H9 (cell line): Measurements from ENCODE around the gene NRXN3. TPM values are rescaled to one million over a fixed set of nuclear protein-coding genes. Genes with fewer than 3 reads are reported as not detected.

ENCODE experiments used
- DNase-seq: peaks from one replicate; pipeline ENCODE4 v3.0.0-alpha.2; 2017
- H2AFZ ChIP-seq: one replicate; pipeline ENCODE4 v1.6.1; 2013; ENCODE audit warnings: mild to moderate bottlenecking, low read length, control low read depth, moderate library complexity
- H2AK5ac ChIP-seq: 2 replicates; pipeline ENCODE4 v1.6.1; 2013; ENCODE audit warnings: low read length, control low read depth, mixed read lengths; ENCODE audit not compliant: insufficient read length
- H2BK120ac ChIP-seq: one replicate; pipeline ENCODE4 v1.6.1; 2013; ENCODE audit warnings: low read depth, mild to moderate bottlenecking, low read length, control low read depth, inconsistent platforms; ENCODE audit not compliant: poor library complexity, severe bottlenecking
- H2BK12ac ChIP-seq: 2 replicates; pipeline ENCODE4 v1.6.1; 2013; ENCODE audit warnings: low read length, control low read depth, mixed read lengths, low read depth; ENCODE audit not compliant: insufficient read length
- H2BK15ac ChIP-seq: 2 replicates; pipeline ENCODE4 v1.6.1; 2013; ENCODE audit warnings: low read depth, low read length, control low read depth
- H2BK20ac ChIP-seq: one replicate; pipeline ENCODE4 v1.6.1; 2013; ENCODE audit warnings: low read depth, mild to moderate bottlenecking, low read length, control low read depth, inconsistent platforms; ENCODE audit not compliant: poor library complexity, severe bottlenecking
- H2BK5ac ChIP-seq: 2 replicates; pipeline ENCODE4 v1.6.1; 2013; ENCODE audit warnings: low read length, control low read depth, mixed read lengths; ENCODE audit not compliant: insufficient read length
- H3K14ac ChIP-seq: 2 replicates; pipeline ENCODE4 v1.6.1; 2013; ENCODE audit warnings: low read length, control low read depth; ENCODE audit not compliant: insufficient read depth
- H3K18ac ChIP-seq: 2 replicates; pipeline ENCODE4 v1.6.1; 2013; ENCODE audit warnings: low read depth, mild to moderate bottlenecking, mixed read lengths, low read length, control low read depth; ENCODE audit not compliant: insufficient read length
- H3K23ac ChIP-seq: 2 replicates; pipeline ENCODE4 v1.6.1; 2013; ENCODE audit warnings: low read length, control low read depth, mixed read lengths, low read depth; ENCODE audit not compliant: insufficient read length
- H3K23me2 ChIP-seq: 2 replicates; pipeline ENCODE4 v1.6.1; 2013; ENCODE audit warnings: low read depth, mild to moderate bottlenecking, mixed read lengths, low read length, control low read depth; ENCODE audit not compliant: insufficient read length, poor library complexity, severe bottlenecking
- H3K27ac ChIP-seq: 2 replicates; pipeline ENCODE4 v1.5.1; 2013; ENCODE audit warnings: low read length, control low read depth, mixed read lengths, low read depth; ENCODE audit not compliant: insufficient read length
- H3K27me3 ChIP-seq: 2 replicates; pipeline ENCODE4 v1.6.1; 2013; ENCODE audit warnings: low read length, control low read depth, inconsistent platforms; ENCODE audit not compliant: insufficient read depth
- H3K4ac ChIP-seq: 2 replicates; pipeline ENCODE4 v1.6.1; 2013; ENCODE audit warnings: low read depth, mild to moderate bottlenecking, control low read depth, inconsistent platforms, low read length, moderate library complexity
- H3K4me1 ChIP-seq: 2 replicates; pipeline ENCODE4 v1.6.1; 2013; ENCODE audit warnings: low read length, control low read depth, inconsistent platforms; ENCODE audit not compliant: insufficient read depth
- H3K4me2 ChIP-seq: 2 replicates; pipeline ENCODE4 v1.6.1; 2013; ENCODE audit warnings: low read length, control low read depth, mixed read lengths; ENCODE audit not compliant: insufficient read length, insufficient read depth
- H3K56ac ChIP-seq: 2 replicates; pipeline ENCODE4 v1.6.1; 2013; ENCODE audit warnings: low read depth, mild to moderate bottlenecking, mixed read lengths, low read length, control low read depth; ENCODE audit not compliant: insufficient read length
- H3K79me1 ChIP-seq: 2 replicates; pipeline ENCODE4 v1.6.1; 2013; ENCODE audit warnings: low read depth, mild to moderate bottlenecking, moderate library complexity, low read length, control low read depth, inconsistent platforms; ENCODE audit not compliant: insufficient read depth, poor library complexity, severe bottlenecking
- H3K79me2 ChIP-seq: 2 replicates; pipeline ENCODE4 v1.6.1; 2013; ENCODE audit warnings: low read length, control low read depth, inconsistent platforms; ENCODE audit not compliant: insufficient read depth
- H3K9ac ChIP-seq: 2 replicates; pipeline ENCODE4 v1.6.1; 2013; ENCODE audit warnings: low read length, control low read depth, mixed read lengths; ENCODE audit not compliant: insufficient read length; ENCODE audit errors: extremely low read depth
- H3K9me3 ChIP-seq: one replicate; pipeline ENCODE4 v1.6.1; 2013; ENCODE audit warnings: low read depth, low read length, inconsistent platforms; ENCODE audit not compliant: control insufficient read depth
- H3T11ph ChIP-seq: one replicate; pipeline ENCODE4 v1.6.1; 2013; ENCODE audit warnings: mild to moderate bottlenecking, low read length, control low read depth, inconsistent platforms
- H4K20me1 ChIP-seq: one replicate; pipeline ENCODE4 v1.6.1; 2013; ENCODE audit not compliant: control insufficient read depth, insufficient read length, insufficient read depth
- H4K5ac ChIP-seq: 2 replicates; pipeline ENCODE4 v1.6.1; 2013; ENCODE audit warnings: low read depth, mild to moderate bottlenecking, mixed read lengths, low read length, control low read depth; ENCODE audit not compliant: insufficient read length
- H4K8ac ChIP-seq: replicated peaks from 2 replicates; pipeline ENCODE4 v1.6.1; 2013; ENCODE audit warnings: low read length, control low read depth, mixed read lengths, low read depth; ENCODE audit not compliant: insufficient read length
- H4K91ac ChIP-seq: 2 replicates; pipeline ENCODE4 v1.6.1; 2013; ENCODE audit warnings: low read depth, mild to moderate bottlenecking, moderate library complexity, mixed read lengths, low read length, control low read depth; ENCODE audit not compliant: insufficient read length
- H3K27ac Mint-ChIP-seq, 3 experiments: 2 replicates in 2 of 3; 3 replicates in 1 of 3; pipeline ENCODE4 v1.8.0; 2020 to 2021; ENCODE audit warnings: mixed read lengths in 3 of 3, mild to moderate bottlenecking in 1 of 3, moderate library complexity in 1 of 3
- H3K27me3 Mint-ChIP-seq: 2 replicates; pipeline ENCODE4 v1.8.0; 2021; ENCODE audit warnings: low read depth, mild to moderate bottlenecking, moderate library complexity, mixed read lengths
- H3K36me3 Mint-ChIP-seq, 3 experiments: 2 replicates in 2 of 3; 3 replicates in 1 of 3; pipeline ENCODE4 v1.8.0; 2020 to 2021; ENCODE audit warnings: low read depth in 3 of 3, mixed read lengths in 3 of 3; ENCODE audit not compliant: insufficient read depth in 1 of 3
- H3K4me1 Mint-ChIP-seq, 2 experiments: 2 replicates each; pipeline ENCODE4 v1.8.0; 2020; ENCODE audit warnings: mixed read lengths in 2 of 2
- H3K4me3 Mint-ChIP-seq, 2 experiments: 2 replicates in 1 of 2; 3 replicates in 1 of 2; pipeline ENCODE4 v1.8.0; 2020 to 2021; ENCODE audit warnings: mild to moderate bottlenecking in 2 of 2, mixed read lengths in 2 of 2, moderate library complexity in 1 of 2
- H3K9me3 Mint-ChIP-seq, 2 experiments: 2 replicates in 1 of 2; 3 replicates in 1 of 2; pipeline ENCODE4 v1.8.0; 2020; ENCODE audit warnings: mild to moderate bottlenecking in 2 of 2, mixed read lengths in 2 of 2, moderate library complexity in 1 of 2
- WGBS: extraction: QIAGEN DNeasy Blood & Tissue Kit; methylation state at CpG from one replicate; pipeline ENCODE4 v1.1.7; 2013; ENCODE audit warnings: missing lambda C conversion rate, low lambda C conversion rate, mixed read lengths; ENCODE audit not compliant: insufficient read length; ENCODE audit errors: extremely low coverage; 5-methylcytosine and 5-hydroxymethylcytosine counted together
- total RNA-seq: library from RNA; stranded (reverse); gene quantifications from 2 replicates; pipeline ENCODE4 v1.2.1, GENCODE V29; 2021
- TF ChIP-seq, protein P1 (sequence below): fragments of 200-600 bp; sonication (generic); conservative IDR thresholded peaks from 3 replicates; pipeline ENCODE4 v1.8.0; 2021; ENCODE audit warnings: antibody characterized with exemption, mild to moderate bottlenecking

The NRXN3 gene
- total RNA-seq, 1 experiment from 2014 or later, result 1.8 TPM

DNA sequence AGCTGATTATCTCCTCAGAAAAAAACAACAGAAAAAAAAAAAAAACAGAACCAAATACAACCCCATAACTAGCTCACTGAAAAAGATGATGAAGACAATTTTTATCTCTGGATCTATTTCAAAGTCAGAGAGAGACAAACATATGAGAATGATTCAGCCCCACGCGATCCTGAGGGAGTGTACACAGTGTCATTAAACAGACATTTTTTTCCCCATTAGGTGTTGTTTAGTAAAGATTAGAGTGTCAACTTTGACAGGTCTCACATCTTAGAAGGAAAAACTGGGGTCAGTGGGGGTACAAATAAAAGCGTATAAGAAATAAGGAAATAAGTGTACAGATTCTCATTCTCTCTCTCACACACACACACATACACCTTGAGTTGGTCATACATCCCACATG is 635.4 kb downstream of the NRXN3 start:
- no peaks in the 10 kb centered on the region for H3K27me3 ChIP-seq
- H3K18ac ChIP-seq, result no peak overlapping the region
- H4K8ac ChIP-seq, result no peak overlapping the region
- H3K9ac ChIP-seq, result no peak overlapping the region
- no peak for DNase-seq
- H3K36me3 Mint-ChIP-seq, result no peaks in the 10 kb centered on the region
- no peak overlapping the region for H3K14ac ChIP-seq
- H3K27me3 Mint-ChIP-seq, result peaks cover 2% of the 10 kb centered on the region; the same call in 1 of the 2 replicates
- H3K4ac ChIP-seq, result no peak overlapping the region
- no peak overlapping the region for H4K91ac ChIP-seq
- no CpG with 5 or more reads among the region's 3 CpGs for WGBS
- no peaks in the 10 kb centered on the region for H3K9me3 ChIP-seq
- no peak overlapping the region for H2BK15ac ChIP-seq
- peaks cover 3 to 4% of the 10 kb centered on the region in 2 experiments; a peak in 3 of 4 replicates for H3K4me1 Mint-ChIP-seq
- H3K79me1 ChIP-seq, result no peaks in the 10 kb centered on the region
- H3T11ph ChIP-seq, result no peak overlapping the region
- TF ChIP-seq, protein P1, sequence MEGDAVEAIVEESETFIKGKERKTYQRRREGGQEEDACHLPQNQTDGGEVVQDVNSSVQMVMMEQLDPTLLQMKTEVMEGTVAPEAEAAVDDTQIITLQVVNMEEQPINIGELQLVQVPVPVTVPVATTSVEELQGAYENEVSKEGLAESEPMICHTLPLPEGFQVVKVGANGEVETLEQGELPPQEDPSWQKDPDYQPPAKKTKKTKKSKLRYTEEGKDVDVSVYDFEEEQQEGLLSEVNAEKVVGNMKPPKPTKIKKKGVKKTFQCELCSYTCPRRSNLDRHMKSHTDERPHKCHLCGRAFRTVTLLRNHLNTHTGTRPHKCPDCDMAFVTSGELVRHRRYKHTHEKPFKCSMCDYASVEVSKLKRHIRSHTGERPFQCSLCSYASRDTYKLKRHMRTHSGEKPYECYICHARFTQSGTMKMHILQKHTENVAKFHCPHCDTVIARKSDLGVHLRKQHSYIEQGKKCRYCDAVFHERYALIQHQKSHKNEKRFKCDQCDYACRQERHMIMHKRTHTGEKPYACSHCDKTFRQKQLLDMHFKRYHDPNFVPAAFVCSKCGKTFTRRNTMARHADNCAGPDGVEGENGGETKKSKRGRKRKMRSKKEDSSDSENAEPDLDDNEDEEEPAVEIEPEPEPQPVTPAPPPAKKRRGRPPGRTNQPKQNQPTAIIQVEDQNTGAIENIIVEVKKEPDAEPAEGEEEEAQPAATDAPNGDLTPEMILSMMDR, result no peak
- no peak overlapping the region for H3K4me2 ChIP-seq
- H3K4me1 ChIP-seq, result no peaks in the 10 kb centered on the region; the same call in 1 of the 2 replicates
- H3K23me2 ChIP-seq, result no peaks in the 10 kb centered on the region
- no peak overlapping the region for H2BK5ac ChIP-seq
- no peak overlapping the region for H3K27ac Mint-ChIP-seq
- H2BK12ac ChIP-seq, result no peak overlapping the region
- no peaks in the 10 kb centered on the region for H4K20me1 ChIP-seq
- no peaks in the 10 kb centered on the region for H3K79me2 ChIP-seq
- H3K9me3 Mint-ChIP-seq, result no peaks in the 10 kb centered on the region
- H4K5ac ChIP-seq, result no peak overlapping the region
- H3K23ac ChIP-seq, result no peak overlapping the region
- H2BK120ac ChIP-seq, result no peak overlapping the region
- no peak overlapping the region for H3K4me3 Mint-ChIP-seq
- no peak overlapping the region for H3K56ac ChIP-seq
- H2BK20ac ChIP-seq, result no peak overlapping the region
- no peak overlapping the region for H3K27ac ChIP-seq
- H2AFZ ChIP-seq, result no peak overlapping the region
- H2AK5ac ChIP-seq, result no peak overlapping the region
